A172 (cell line): ENCODE measurements around the gene BPIFB2. TPM values are rescaled to one million over a fixed set of nuclear protein-coding genes. Genes with fewer than 3 reads are reported as not detected.
"Not testable (repeated sequence)": the region's sequence is repeated elsewhere in the genome, so short reads cannot be mapped to it uniquely, and the experiment has no call there.

Experiments
- DNase-seq: peaks from one replicate; pipeline ENCODE4 v3.0.0-alpha.2; 2015; ENCODE audit warnings: low spot score
- total RNA-seq: library from RNA; depleted of rRNA; stranded (reverse); fragments of >200 nt; shearing (Covaris generic); gene quantifications from 2 replicates; pipeline ENCODE4 v1.2.3, GENCODE V29; 2014

BPIFB2 gene
- total RNA-seq, 1 experiment from 2014 or later: not detected

DNA sequence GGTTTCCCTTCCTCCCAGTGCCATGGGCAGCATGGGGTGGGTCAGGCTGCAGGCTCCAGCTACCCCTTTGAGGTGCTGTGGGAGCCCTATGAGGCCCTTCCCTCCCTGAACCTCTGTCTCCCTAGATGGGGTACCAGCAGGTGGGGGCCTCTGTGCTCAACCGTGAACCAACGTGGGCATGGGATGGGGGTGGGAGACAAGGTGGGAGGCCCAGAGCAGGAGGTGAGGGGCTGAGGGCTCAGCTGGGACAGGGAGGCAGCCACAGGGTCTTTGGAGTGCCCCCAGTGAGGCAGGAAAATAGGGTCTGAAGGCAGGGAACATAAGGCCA lies 36.6 kb upstream of the BPIFB2 start:
- no peak for DNase-seq

DNA sequence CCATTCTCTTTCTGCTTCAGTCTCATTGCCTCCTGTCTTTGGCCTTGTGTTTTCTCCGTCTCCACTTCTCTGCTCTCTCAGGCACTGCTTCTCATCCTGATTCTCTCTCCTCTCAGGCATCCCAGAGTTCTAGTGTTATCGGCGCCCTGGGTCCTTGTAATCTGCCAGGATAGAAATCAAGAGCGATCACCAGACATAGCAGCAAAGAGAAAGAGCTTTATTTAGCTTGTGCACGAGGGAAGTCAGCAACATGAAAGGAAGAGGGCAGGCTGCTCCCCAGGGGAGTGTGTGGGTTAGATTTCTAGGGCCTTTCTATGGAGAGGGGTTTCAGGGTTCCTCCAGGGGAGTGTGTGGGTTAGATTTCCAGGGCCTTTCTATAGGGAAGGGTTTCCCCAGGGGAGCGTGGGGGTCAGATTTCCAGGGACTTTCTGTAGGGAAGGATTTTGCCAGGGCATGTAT lies 35.8 kb upstream of the BPIFB2 start:
- no peak for DNase-seq

DNA sequence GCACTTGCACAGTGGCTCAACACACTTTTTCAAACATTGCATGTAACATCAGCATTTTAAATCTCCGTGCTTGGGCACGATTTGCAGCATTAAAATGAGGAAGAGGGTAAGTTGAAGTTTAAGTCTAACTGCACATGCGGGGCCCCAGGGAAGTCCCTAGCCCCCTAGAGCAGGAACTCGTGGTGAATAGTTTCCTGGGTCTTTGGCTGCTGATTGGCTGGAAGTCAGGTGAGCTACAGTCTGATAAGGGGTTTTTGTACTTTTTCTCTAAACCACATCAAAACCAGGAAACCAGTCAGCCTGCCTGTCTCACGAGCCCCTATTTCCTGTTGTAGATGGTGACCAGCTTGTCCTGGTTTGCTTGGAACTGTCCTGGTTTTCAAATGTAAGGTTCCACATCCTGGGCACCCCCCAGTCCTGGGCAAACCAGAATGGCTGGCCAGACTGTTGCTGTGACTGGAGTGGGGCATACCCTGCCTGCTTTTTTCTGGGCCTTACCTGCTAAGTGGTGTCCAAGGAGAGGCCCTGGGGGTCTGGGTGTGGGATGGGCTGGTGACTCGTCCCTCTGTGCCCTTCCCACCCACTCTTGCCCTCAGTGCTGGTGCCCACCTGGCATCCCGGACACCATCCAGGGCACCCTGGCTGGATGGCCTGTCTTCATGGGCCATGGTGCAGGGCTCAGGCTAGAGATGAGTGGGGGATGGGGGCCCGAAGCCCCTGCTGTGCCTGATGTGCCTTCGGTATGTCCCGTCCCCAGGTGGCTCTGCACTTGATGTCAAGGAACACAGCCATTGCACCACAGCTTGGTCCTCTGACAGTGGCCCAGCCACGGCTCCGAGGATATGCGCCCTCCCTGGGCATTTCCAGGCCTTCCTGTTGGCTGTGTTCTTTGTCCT lies 35.1 kb upstream of the BPIFB2 start:
- peak; percentile 53 for DNase-seq

DNA sequence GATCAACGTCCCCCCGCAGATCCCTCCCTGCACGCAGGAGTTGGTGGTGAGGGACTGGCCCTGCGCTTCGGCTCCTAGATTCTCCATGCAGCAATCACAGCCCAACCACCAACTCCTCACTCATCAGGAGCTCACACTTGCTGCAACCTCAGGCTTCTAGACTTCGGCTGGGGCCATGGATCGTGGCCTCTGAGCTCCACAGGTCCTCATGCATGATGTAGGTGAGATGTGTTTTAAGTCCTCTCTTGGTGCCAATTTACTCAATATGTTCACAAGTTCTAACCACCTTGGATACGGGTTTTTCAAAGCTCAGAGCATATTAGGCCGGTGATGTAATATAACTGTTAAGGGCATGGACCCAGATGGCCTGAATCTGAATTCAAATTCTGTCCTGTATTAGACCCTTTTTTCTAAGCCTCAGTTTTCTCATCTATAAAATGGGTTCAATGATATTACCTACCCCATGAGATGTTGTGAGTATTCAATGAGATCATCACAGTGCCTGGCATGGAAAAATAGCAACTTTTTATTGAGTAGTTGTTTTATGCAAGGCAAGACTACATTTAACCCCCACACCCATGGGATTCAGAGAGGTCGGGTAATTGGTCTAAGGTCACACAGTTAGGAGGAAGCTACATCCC lies 34.3 kb upstream of the BPIFB2 start:
- DNase-seq: no peak

- not testable (repeated sequence) for DNase-seq
These were observed 33.1 kb upstream of the BPIFB2 start for GRCh38 chr20:32974204-32975064.

GRCh38 chr20:32975121-32975520 lies 32.4 kb upstream of the BPIFB2 start:
- DNase-seq: not testable (repeated sequence)

DNA sequence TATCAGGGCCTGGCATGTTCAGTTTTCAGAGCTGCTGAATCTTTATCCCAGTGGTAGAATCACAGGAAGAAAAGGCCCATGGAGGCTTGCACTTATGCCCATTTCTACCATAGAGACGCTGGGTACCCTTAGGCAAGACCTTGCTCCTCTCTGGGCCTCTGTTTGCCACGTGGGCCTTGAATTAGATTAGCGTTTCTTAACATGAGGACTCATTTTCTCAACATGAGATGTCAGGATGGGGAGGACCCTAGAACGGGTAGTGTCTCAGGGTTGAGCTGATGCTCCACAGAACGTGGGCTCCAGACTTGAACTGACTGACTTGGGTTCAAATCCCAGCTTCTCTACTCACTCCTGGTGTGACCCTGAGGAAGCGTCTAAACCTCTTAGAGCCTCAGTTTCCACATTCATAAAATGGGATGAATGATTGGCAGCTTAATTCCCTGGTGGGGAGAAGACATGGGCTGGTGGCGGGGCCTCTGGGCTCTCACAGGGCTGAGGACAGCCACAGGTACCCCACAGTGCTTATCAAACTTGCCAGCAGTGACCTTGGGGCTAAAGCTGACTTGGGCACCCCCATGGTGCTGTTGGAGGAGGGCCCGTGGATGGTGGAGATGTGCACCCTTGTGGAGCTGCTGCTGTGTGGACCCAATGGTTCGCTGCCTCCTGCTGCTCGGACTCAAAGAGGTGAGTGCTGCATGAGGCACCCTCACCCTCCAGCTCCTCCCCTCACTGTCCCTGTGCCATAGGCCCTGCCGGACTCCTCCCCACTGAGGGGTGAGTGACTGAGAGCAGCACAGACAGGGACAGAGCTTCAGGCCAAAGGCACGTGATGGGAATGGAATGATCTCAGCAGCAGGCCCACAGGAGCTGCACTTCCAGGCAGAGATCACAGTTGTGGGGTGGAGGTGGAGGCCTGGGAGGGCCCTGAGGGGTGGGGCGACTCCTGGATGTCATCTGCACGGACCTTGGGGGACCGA lies 31.5 kb upstream of the BPIFB2 start:
- peak; percentile 45 for DNase-seq

DNA sequence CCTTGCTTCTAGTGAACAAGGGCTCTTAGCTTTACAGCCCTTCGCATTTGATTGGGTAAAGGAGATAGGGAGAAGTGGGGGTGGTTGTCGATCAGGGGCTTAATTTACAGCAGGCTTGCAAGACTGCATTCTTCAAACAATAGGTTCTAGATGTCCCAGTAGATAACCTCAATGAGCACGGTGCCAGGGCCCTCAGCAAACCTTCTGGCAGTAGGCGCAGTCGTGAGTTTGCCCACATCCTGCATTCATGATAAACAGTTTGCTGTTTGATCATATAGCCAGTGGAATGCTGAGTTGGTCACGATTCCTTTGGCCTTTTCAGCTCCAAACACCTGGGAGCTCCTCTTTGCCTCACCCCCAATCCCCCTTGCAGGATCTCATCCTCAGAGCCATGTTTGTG lies 30.8 kb upstream of the BPIFB2 start:
- DNase-seq: no peak

DNA sequence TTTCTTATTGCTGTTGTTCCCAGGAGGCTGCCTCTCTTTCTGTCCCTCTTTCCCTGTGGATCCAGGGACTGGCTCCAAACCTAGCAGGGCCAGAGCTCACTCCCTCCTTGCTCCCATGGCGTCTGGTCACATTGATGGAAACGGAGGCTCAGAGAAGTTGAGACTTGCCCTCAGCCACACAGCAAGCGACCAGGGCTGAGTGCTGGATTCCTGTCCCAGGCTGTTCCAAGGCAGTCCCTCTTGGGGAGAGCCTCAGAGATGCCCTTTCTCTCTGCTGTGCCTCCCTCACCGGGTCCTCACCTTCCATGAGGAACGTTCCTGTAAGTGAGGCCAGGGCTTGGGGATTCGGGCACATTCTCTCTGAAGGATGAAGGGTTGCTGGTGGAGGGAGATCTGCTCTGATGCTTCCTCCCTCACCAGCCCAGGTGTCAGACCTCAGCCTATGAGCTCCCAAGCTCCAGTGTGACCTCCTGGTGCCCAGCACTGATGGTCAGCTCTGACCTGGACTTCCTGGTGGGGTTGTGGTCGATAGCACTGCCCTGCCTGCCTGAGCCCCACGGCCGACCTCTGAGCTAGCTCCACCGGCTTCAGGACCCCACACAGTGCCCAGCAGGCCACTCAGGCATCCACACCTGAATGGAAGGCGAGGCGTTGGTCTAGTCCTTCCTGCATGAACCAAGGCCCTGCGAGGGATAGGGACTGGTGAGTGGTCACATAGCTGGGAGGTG lies 30.1 kb upstream of the BPIFB2 start:
- DNase-seq: no peak

GRCh38 chr20:32978009-32978335 lies 29.5 kb upstream of the BPIFB2 start:
- DNase-seq: no peak

- DNase-seq: no peak
These were observed 28.1 kb upstream of the BPIFB2 start for GRCh38 chr20:32979201-32979998.

- no peak for DNase-seq
These were observed 27.2 kb upstream of the BPIFB2 start for GRCh38 chr20:32980131-32980941.

DNA sequence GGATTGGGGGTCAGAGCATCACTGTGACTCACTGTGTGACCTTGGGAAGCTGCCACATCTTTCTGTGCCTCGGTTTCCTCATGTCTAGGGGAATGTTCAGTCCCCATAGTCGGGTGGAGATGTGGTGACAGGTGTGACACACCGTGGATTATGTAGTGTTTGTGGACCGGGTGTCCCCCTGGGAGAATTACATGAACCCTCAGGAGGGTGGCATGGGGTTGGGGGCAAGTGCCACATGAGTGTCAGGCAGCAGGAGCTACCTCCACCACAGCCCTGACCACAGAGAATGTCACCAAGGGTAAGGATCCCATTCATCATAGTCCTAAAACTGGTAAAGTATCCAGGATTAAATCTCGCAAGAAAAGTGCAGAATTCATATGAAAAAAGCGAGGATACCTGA lies 26.5 kb upstream of the BPIFB2 start:
- DNase-seq: no peak

- DNase-seq: no peak
These were observed 24.7 kb upstream of the BPIFB2 start for GRCh38 chr20:32982617-32983458.

DNA sequence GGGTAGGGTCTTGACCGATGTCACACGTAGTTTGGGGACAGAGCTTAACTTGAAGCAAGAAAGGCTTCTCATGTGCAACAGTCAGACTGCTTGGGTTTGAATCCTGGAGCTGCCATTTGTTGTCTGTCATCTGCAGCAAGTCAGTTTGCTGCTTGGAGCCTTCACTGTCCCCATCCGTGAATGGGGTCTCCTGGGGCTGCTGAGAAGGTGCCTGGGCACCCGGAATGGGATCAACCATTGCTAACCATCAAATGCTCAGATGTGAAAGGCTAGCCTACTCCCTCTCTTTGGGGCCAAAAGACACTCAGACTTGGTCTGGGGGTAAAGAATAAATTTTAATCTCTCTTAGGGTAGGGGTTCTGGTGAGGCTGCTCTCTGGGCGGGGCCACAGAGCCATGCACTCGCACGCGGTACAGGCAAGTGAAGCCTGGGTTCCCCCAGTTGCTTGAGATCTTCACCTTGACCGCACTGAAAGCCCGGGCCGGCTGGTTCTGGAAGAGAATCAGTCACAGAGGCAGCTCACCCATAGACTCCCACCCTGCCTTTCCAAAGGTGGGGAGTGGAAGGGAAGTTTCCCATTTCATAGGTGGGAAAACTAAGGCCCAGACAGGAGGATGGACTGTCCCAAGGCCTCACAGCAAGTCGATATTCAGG lies 23.9 kb upstream of the BPIFB2 start:
- no peak for DNase-seq

- DNase-seq: no peak
These were observed 23.3 kb upstream of the BPIFB2 start for GRCh38 chr20:32984196-32984595.

- no peak for DNase-seq
These were observed 22.7 kb upstream of the BPIFB2 start for GRCh38 chr20:32984631-32985354.
